HEK293 (cell line): ENCODE data around the gene RAB17.

Source experiments
- CTCF ChIA-PET: fragments of 350-600 bp; formaldehyde crosslinking; extraction: SDS; loops from one replicate; lab custom pipeline; 2021; ENCODE audit warnings: antibody characterized with exemption; lab: Yijun Ruan, JAX
- POLR2A ChIA-PET: fragments of 300-600 bp; formaldehyde crosslinking; extraction: SDS; loops from one replicate; lab custom pipeline; 2020; ENCODE audit warnings: antibody characterized with exemption, inconsistent platforms; lab: Yijun Ruan, JAX
- H3K27ac ChIP-seq: fragments of 200-500 bp; sonication (Bioruptor generic); 2 replicates; pipeline ENCODE4 v1.5.1; 2014; ENCODE audit warnings: low read depth, low read length, control low read depth, inconsistent platforms; ENCODE audit errors: extremely low read depth
- H3K36me3 ChIP-seq, 2 experiments: fragments of 200-500 bp in 1 of 2; sonication (Bioruptor generic) in 1 of 2; 1 replicate in 1 of 2; 2 replicates in 1 of 2; pipeline ENCODE4 v1.5.1; 2014 to 2017; ENCODE audit warnings: inconsistent platforms in 2 of 2, low read length in 2 of 2; ENCODE audit not compliant: control insufficient read depth in 2 of 2, insufficient read depth in 1 of 2
- H3K4me1 ChIP-seq: fragments of 200-500 bp; sonication (Bioruptor generic); 2 replicates; pipeline ENCODE4 v1.5.1; 2014; ENCODE audit warnings: mild to moderate bottlenecking, low read length, inconsistent platforms; ENCODE audit not compliant: control insufficient read depth, insufficient read depth
- H3K4me3 ChIP-seq: 2 replicates; pipeline ENCODE4 v1.5.1; 2011; ENCODE audit warnings: low read depth, mild to moderate bottlenecking, control low read depth, low read length, moderate library complexity
- H3K9me3 ChIP-seq: fragments of 200-500 bp; sonication (Bioruptor generic); 2 replicates; pipeline ENCODE4 v1.5.1; 2014; ENCODE audit warnings: low read depth, low read length, inconsistent platforms; ENCODE audit not compliant: control insufficient read depth, insufficient read depth
- EGR2 ChIP-seq: fragments of 450-650 bp; formaldehyde crosslinking; IDR thresholded peaks from 2 replicates; pipeline ENCODE4 v1.5.1; 2016; ENCODE audit warnings: low read depth, missing biosample characterization, missing genetic modification characterization
- FEZF1 ChIP-seq: fragments of 450-650 bp; formaldehyde crosslinking; IDR thresholded peaks from 2 replicates; pipeline ENCODE4 v1.5.1; 2016; ENCODE audit warnings: missing biosample characterization, missing genetic modification characterization
- HOXA7 ChIP-seq: sonication (generic); formaldehyde crosslinking; IDR thresholded peaks from 2 replicates; pipeline ENCODE4 v1.8.1; 2022; ENCODE audit warnings: missing genetic modification reagents, borderline replicate concordance
- KLF7 ChIP-seq: fragments of 450-650 bp; formaldehyde crosslinking; IDR thresholded peaks from 2 replicates; pipeline ENCODE4 v1.5.1; 2016; ENCODE audit warnings: missing biosample characterization, missing genetic modification characterization, borderline replicate concordance
- PRDM1 ChIP-seq: fragments of 450-650 bp; formaldehyde crosslinking; IDR thresholded peaks from 2 replicates; pipeline ENCODE4; 2016; ENCODE audit warnings: missing biosample characterization, missing genetic modification characterization
- PRDM2 ChIP-seq: fragments of 450-650 bp; formaldehyde crosslinking; IDR thresholded peaks from 2 replicates; pipeline ENCODE4 v1.5.1; 2016; ENCODE audit warnings: missing biosample characterization, missing genetic modification characterization, borderline replicate concordance
- SCRT1 ChIP-seq: fragments of 450-650 bp; formaldehyde crosslinking; IDR thresholded peaks from 2 replicates; pipeline ENCODE4 v1.5.1; 2016; ENCODE audit warnings: missing biosample characterization, missing genetic modification characterization, borderline replicate concordance
- ZBTB26 ChIP-seq: fragments of 450-650 bp; formaldehyde crosslinking; optimal IDR thresholded peaks from 2 replicates; pipeline ENCODE3; 2016; ENCODE audit warnings: missing biosample characterization, mild to moderate bottlenecking, missing genetic modification characterization
- ZFP37 ChIP-seq: fragments of 450-650 bp; formaldehyde crosslinking; IDR thresholded peaks from 2 replicates; pipeline ENCODE4 v1.5.1; 2016; ENCODE audit warnings: missing biosample characterization, missing genetic modification characterization
- ZNF140 ChIP-seq: fragments of 450-650 bp; formaldehyde crosslinking; IDR thresholded peaks from 2 replicates; pipeline ENCODE4 v1.5.1; 2016; ENCODE audit warnings: missing biosample characterization, missing genetic modification characterization
- ZNF19 ChIP-seq: fragments of 450-650 bp; formaldehyde crosslinking; IDR thresholded peaks from 2 replicates; pipeline ENCODE4; 2016; ENCODE audit warnings: missing biosample characterization, missing genetic modification characterization, low read depth
- ZNF2 ChIP-seq: fragments of 450-650 bp; formaldehyde crosslinking; IDR thresholded peaks from 2 replicates; pipeline ENCODE4 v1.5.1; 2016; ENCODE audit warnings: missing biosample characterization, missing genetic modification characterization
- ZNF239 ChIP-seq: fragments of 450-650 bp; formaldehyde crosslinking; IDR thresholded peaks from 2 replicates; pipeline ENCODE4 v1.5.1; 2016; ENCODE audit warnings: missing biosample characterization, missing genetic modification characterization
- ZNF324 ChIP-seq: fragments of 450-650 bp; formaldehyde crosslinking; IDR thresholded peaks from 2 replicates; pipeline ENCODE4 v1.5.1; 2016; ENCODE audit warnings: missing biosample characterization, missing genetic modification characterization
- ZNF354C ChIP-seq: fragments of 450-650 bp; formaldehyde crosslinking; IDR thresholded peaks from 2 replicates; pipeline ENCODE4 v1.5.1; 2016; ENCODE audit warnings: missing biosample characterization, missing genetic modification characterization, low read depth, borderline replicate concordance
- ZNF449 ChIP-seq: fragments of 450-650 bp; formaldehyde crosslinking; IDR thresholded peaks from 2 replicates; pipeline ENCODE4 v1.5.1; 2017; ENCODE audit warnings: missing biosample characterization, mild to moderate bottlenecking, missing genetic modification characterization, moderate library complexity
- ZNF510 ChIP-seq: fragments of 450-650 bp; formaldehyde crosslinking; IDR thresholded peaks from 2 replicates; pipeline ENCODE4 v1.5.1; 2018; ENCODE audit warnings: mild to moderate bottlenecking, missing genetic modification characterization, missing biosample characterization; ENCODE audit not compliant: insufficient replicate concordance
- ZNF561 ChIP-seq: fragments of 450-650 bp; IDR thresholded peaks from 2 replicates; pipeline ENCODE4 v1.5.1; 2018; ENCODE audit warnings: missing biosample characterization, missing genetic modification characterization, borderline replicate concordance
- ZNF629 ChIP-seq: fragments of 450-650 bp; formaldehyde crosslinking; IDR thresholded peaks from 2 replicates; pipeline ENCODE4 v1.5.1; 2017; ENCODE audit warnings: missing biosample characterization, missing genetic modification characterization
- ZNF658 ChIP-seq: fragments of 450-650 bp; formaldehyde crosslinking; IDR thresholded peaks from 2 replicates; pipeline ENCODE4; 2016; ENCODE audit warnings: missing biosample characterization, missing genetic modification characterization
- ZNF664 ChIP-seq: fragments of 450-650 bp; formaldehyde crosslinking; IDR thresholded peaks from 2 replicates; pipeline ENCODE4 v1.5.1; 2016; ENCODE audit warnings: missing biosample characterization, missing genetic modification characterization
- ZNF777 ChIP-seq: fragments of 450-650 bp; formaldehyde crosslinking; IDR thresholded peaks from 2 replicates; pipeline ENCODE4 v1.5.1; 2017; ENCODE audit warnings: missing biosample characterization, missing genetic modification characterization, borderline replicate concordance
- ZNF837 ChIP-seq: fragments of 450-650 bp; formaldehyde crosslinking; IDR thresholded peaks from 2 replicates; pipeline ENCODE4 v1.5.1; 2016; ENCODE audit warnings: missing biosample characterization, missing genetic modification characterization
- TF ChIP-seq, protein P1 (sequence below): fragments of 450-650 bp; formaldehyde crosslinking; IDR thresholded peaks from 2 replicates; pipeline ENCODE4 v1.5.1; 2016; ENCODE audit warnings: missing biosample characterization, missing genetic modification characterization
- TF ChIP-seq, protein P2 (sequence below): fragments of 450-650 bp; formaldehyde crosslinking; IDR thresholded peaks from 2 replicates; pipeline ENCODE4 v1.5.1; 2016; ENCODE audit warnings: missing biosample characterization, missing genetic modification characterization

RAB17 gene

DNA sequence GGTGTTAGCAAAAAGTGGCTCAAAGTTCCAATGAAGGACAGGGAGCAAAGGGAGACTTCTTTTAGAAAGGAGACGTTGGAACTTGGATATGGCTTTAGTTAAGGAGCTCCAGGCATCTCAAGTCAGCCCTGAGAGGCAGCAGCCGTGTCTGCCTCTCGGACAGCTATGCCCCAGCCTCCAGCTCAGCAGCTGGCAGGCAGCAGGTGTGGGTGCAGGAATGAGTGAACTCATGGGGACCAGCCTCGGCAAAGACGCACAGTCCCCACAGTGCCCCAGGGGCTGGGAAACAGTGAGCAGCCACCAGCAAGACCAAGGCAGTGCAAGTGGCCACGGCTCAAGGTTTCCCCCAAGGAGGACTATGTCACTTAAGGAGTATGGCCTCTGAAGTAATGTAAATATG is 35.2 kb upstream of the RAB17 start (continued):
- no peak for TF ChIP-seq PRDM2 (tag by site-specific recombination)
- TF ChIP-seq ZNF324 = no peak
- no peak for TF ChIP-seq ZNF629 (tag by site-specific recombination)
- no peak for TF ChIP-seq ZNF2 (tag by site-specific recombination)
- TF ChIP-seq, protein P1, sequence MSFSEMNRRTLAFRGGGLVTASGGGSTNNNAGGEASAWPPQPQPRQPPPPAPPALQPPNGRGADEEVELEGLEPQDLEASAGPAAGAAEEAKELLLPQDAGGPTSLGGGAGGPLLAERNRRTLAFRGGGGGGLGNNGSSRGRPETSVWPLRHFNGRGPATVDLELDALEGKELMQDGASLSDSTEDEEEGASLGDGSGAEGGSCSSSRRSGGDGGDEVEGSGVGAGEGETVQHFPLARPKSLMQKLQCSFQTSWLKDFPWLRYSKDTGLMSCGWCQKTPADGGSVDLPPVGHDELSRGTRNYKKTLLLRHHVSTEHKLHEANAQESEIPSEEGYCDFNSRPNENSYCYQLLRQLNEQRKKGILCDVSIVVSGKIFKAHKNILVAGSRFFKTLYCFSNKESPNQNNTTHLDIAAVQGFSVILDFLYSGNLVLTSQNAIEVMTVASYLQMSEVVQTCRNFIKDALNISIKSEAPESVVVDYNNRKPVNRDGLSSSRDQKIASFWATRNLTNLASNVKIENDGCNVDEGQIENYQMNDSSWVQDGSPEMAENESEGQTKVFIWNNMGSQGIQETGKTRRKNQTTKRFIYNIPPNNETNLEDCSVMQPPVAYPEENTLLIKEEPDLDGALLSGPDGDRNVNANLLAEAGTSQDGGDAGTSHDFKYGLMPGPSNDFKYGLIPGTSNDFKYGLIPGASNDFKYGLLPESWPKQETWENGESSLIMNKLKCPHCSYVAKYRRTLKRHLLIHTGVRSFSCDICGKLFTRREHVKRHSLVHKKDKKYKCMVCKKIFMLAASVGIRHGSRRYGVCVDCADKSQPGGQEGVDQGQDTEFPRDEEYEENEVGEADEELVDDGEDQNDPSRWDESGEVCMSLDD (tag by site-specific recombination) = no peak
- TF ChIP-seq ZNF664 (tag by site-specific recombination) = no peak
- no peak for TF ChIP-seq ZNF140 (tag by site-specific recombination)
- no peak for TF ChIP-seq ZNF449 (tag by site-specific recombination)
- no peak for TF ChIP-seq ZNF561 (tag by site-specific recombination)
- TF ChIP-seq SCRT1 (tag by site-specific recombination) = no peak
- TF ChIP-seq KLF7 (tag by site-specific recombination) = no peak
- no peak for TF ChIP-seq ZBTB26 (tag by site-specific recombination)
- no peak for TF ChIP-seq ZFP37

DNA sequence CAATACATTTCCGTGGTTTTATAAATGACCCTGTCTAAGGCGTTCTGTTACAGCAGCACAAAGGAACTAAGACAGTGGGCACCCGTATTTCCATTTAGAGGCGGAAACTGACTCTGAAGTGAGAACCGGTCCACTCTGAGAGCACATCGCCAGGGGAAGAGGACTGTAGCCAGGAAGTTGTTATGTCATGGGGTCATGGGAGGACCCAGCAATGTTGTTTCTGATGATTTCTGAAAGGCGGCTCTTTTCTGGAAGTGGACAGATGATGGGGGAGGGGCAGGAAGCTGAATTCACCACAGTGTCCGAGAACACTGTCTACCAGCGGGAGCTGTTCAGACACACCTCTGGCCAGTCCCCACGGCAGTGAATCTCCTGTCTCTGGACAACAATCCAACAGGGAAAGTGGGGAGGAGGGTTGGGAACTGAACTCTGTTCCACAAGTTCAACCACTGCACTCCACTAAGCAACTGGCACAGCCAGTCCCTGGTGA is 34.7 kb upstream of the RAB17 start:
- TF ChIP-seq ZNF239 (tag by site-specific recombination) = no peak
- no peak for TF ChIP-seq FEZF1 (tag by site-specific recombination)
- TF ChIP-seq ZNF777 = no peak
- TF ChIP-seq PRDM1 (tag by site-specific recombination) = no peak
- TF ChIP-seq EGR2 (tag by site-specific recombination) = no peak
- no peak for TF ChIP-seq ZNF354C
- no peak for TF ChIP-seq HOXA7 (CRISPR knock-in tag)
- TF ChIP-seq ZNF19 (tag by site-specific recombination) = no peak
- TF ChIP-seq, protein P2, sequence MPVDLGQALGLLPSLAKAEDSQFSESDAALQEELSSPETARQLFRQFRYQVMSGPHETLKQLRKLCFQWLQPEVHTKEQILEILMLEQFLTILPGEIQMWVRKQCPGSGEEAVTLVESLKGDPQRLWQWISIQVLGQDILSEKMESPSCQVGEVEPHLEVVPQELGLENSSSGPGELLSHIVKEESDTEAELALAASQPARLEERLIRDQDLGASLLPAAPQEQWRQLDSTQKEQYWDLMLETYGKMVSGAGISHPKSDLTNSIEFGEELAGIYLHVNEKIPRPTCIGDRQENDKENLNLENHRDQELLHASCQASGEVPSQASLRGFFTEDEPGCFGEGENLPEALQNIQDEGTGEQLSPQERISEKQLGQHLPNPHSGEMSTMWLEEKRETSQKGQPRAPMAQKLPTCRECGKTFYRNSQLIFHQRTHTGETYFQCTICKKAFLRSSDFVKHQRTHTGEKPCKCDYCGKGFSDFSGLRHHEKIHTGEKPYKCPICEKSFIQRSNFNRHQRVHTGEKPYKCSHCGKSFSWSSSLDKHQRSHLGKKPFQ (tag by site-specific recombination) = no peak
- no peak for TF ChIP-seq ZNF837 (tag by site-specific recombination)
- no peak for TF ChIP-seq ZNF510 (tag by site-specific recombination)
- no peak for TF ChIP-seq ZNF658 (tag by site-specific recombination)
- TF ChIP-seq, all 188 proteins: peak for 0
- POLR2A ChIA-PET = no interaction called here

More for the DNA sequence above, 34.7 kb upstream of the RAB17 start:
- CTCF ChIA-PET = interaction anchor here (0.7 kb wide), 1 partner anchor 150 kb away, joined by 3 read pairs; no protein-coding TSS in a partner anchor
- Histone ChIP-seq H3K9me3 (no peaks in the 10 kb centered on the region), H3K4me3 (no peak overlapping the region), H3K27ac (no peak overlapping the region), H3K4me1 (no peaks in the 10 kb centered on the region; the same call in 1 of the 2 replicates), H3K36me3 (peaks cover 0 to 7% of the 10 kb centered on the region in 2 experiments; a peak in 1 of 3 replicates)
